Neural cell (in vitro differentiated cells): Measurements from ENCODE around the gene TTC32. TPM values are rescaled to one million over a fixed set of nuclear protein-coding genes. Genes with fewer than 3 reads are reported as not detected.

Source experiments
- H2AFZ ChIP-seq: fragments of 200-600, 300-800 bp; sonication (generic), shearing (Covaris generic); 2 replicates; pipeline ENCODE4 v1.6.0; 2014; ENCODE audit warnings: low read depth, mild to moderate bottlenecking, antibody characterized with exemption, low read length, moderate library complexity
- H3F3A ChIP-seq: fragments of 200-600 bp; shearing (Covaris generic); 2 replicates; pipeline ENCODE4 v1.6.1; 2016; ENCODE audit warnings: mild to moderate bottlenecking, moderate library complexity, mixed read lengths, antibody characterized with exemption, low read length; ENCODE audit not compliant: insufficient read depth, poor library complexity, severe bottlenecking
- H3K27ac ChIP-seq: fragments of 200-600, 300-800 bp; sonication (generic), shearing (Covaris generic); 2 replicates; pipeline ENCODE4 v1.5.1; 2014; ENCODE audit warnings: mild to moderate bottlenecking, low read length, moderate library complexity
- H3K27me3 ChIP-seq: fragments of 300-800, 200-600 bp; sonication (generic), shearing (Covaris generic); 2 replicates; pipeline ENCODE4 v1.6.0; 2014; ENCODE audit warnings: mild to moderate bottlenecking, low read depth, low read length, moderate library complexity; ENCODE audit not compliant: insufficient read depth
- H3K36me3 ChIP-seq: fragments of 300-800, 200-600 bp; sonication (generic), shearing (Covaris generic); 2 replicates; pipeline ENCODE4 v1.5.1; 2014; ENCODE audit warnings: mild to moderate bottlenecking, antibody characterized with exemption, low read length, moderate library complexity; ENCODE audit not compliant: insufficient read depth
- H3K4me2 ChIP-seq: fragments of 300-800, 200-600 bp; sonication (generic), shearing (Covaris generic); 2 replicates; pipeline ENCODE4 v1.6.0; 2014; ENCODE audit warnings: mild to moderate bottlenecking, low read length
- H3K4me3 ChIP-seq: fragments of 300-800, 200-600 bp; sonication (generic), shearing (Covaris generic); 2 replicates; pipeline ENCODE4 v1.5.1; 2014; ENCODE audit warnings: mild to moderate bottlenecking, low read length, moderate library complexity
- H3K79me2 ChIP-seq: fragments of 200-600 bp; shearing (Covaris generic); replicated peaks from 2 replicates; pipeline ENCODE4 v1.6.0; 2014; ENCODE audit warnings: mild to moderate bottlenecking, low read length, moderate library complexity; ENCODE audit not compliant: insufficient read depth
- H3K9ac ChIP-seq: fragments of 300-800, 200-600 bp; sonication (generic), shearing (Covaris generic); 2 replicates; pipeline ENCODE4 v1.6.1; 2016; ENCODE audit warnings: mild to moderate bottlenecking, low read length, mixed read lengths
- H3K9me2 ChIP-seq: fragments of 200-600 bp; shearing (Covaris generic); 2 replicates; pipeline ENCODE4 v1.6.1; 2016; ENCODE audit warnings: mild to moderate bottlenecking, low read length, mixed read lengths; ENCODE audit not compliant: insufficient read depth
- H3K9me3 ChIP-seq: fragments of 200-600, 300-800 bp; sonication (generic), shearing (Covaris generic); 2 replicates; pipeline ENCODE4 v1.6.1; 2016; ENCODE audit warnings: mild to moderate bottlenecking, mixed run types, low read length, moderate library complexity, mixed read lengths
- H4K20me1 ChIP-seq: fragments of 200-600 bp; shearing (Covaris generic); 2 replicates; pipeline ENCODE4 v1.6.1; 2016; ENCODE audit warnings: mild to moderate bottlenecking, mixed run types; ENCODE audit not compliant: insufficient read depth
- EP300 ChIP-seq: fragments of 450-650 bp; conservative IDR thresholded peaks from 2 replicates; pipeline ENCODE4 v1.6.1; 2014; ENCODE audit warnings: antibody characterized with exemption, mild to moderate bottlenecking, moderate library complexity; ENCODE audit not compliant: poor library complexity, severe bottlenecking
- EZH2 ChIP-seq: fragments of 200-600, 300-800 bp; shearing (Covaris generic), sonication (generic); IDR thresholded peaks from 2 replicates; pipeline ENCODE4 v1.6.1; 2014; ENCODE audit warnings: antibody characterized with exemption, low read length, borderline replicate concordance, mild to moderate bottlenecking; ENCODE audit not compliant: insufficient read depth, poor library complexity, severe bottlenecking
- MXI1 ChIP-seq: fragments of 450-650 bp; conservative IDR thresholded peaks from 2 replicates; pipeline ENCODE4 v1.6.1; 2014; ENCODE audit warnings: antibody characterized with exemption, mild to moderate bottlenecking; ENCODE audit not compliant: poor library complexity, severe bottlenecking
- POLR2AphosphoS5 ChIP-seq: IDR thresholded peaks from 2 replicates; pipeline ENCODE4 v1.6.1; 2012
- RAD21 ChIP-seq: fragments of 450-650 bp; conservative IDR thresholded peaks from 2 replicates; pipeline ENCODE4 v1.6.1; 2014; ENCODE audit warnings: antibody characterized with exemption, mild to moderate bottlenecking, moderate library complexity
- SMC3 ChIP-seq: fragments of 450-650 bp; conservative IDR thresholded peaks from 2 replicates; pipeline ENCODE4 v1.6.1; 2014; ENCODE audit warnings: antibody characterized with exemption, mild to moderate bottlenecking, moderate library complexity; ENCODE audit not compliant: poor library complexity
- TAF1 ChIP-seq: IDR thresholded peaks from 2 replicates; pipeline ENCODE4 v1.6.1; 2012; ENCODE audit warnings: low read depth
- polyA plus RNA-seq: library from polyadenylated mRNA; depleted of rRNA; stranded (reverse); fragments of >200 nt; gene quantifications from 2 replicates; pipeline ENCODE4 v1.2.3, GENCODE V29; 2014
- TF ChIP-seq, protein P1 (sequence below): IDR thresholded peaks from 2 replicates; pipeline ENCODE4 v1.6.1; 2012; ENCODE audit warnings: borderline replicate concordance
- TF ChIP-seq, protein P2 (sequence below): fragments of 450-650 bp; IDR thresholded peaks from 2 replicates; pipeline ENCODE4 v1.5.1; 2014; ENCODE audit warnings: antibody characterized with exemption, mild to moderate bottlenecking, moderate library complexity; ENCODE audit not compliant: poor library complexity, severe bottlenecking

Gene TTC32
- polyA plus RNA-seq, 1 donor from 2014 or later: 106 TPM

DNA sequence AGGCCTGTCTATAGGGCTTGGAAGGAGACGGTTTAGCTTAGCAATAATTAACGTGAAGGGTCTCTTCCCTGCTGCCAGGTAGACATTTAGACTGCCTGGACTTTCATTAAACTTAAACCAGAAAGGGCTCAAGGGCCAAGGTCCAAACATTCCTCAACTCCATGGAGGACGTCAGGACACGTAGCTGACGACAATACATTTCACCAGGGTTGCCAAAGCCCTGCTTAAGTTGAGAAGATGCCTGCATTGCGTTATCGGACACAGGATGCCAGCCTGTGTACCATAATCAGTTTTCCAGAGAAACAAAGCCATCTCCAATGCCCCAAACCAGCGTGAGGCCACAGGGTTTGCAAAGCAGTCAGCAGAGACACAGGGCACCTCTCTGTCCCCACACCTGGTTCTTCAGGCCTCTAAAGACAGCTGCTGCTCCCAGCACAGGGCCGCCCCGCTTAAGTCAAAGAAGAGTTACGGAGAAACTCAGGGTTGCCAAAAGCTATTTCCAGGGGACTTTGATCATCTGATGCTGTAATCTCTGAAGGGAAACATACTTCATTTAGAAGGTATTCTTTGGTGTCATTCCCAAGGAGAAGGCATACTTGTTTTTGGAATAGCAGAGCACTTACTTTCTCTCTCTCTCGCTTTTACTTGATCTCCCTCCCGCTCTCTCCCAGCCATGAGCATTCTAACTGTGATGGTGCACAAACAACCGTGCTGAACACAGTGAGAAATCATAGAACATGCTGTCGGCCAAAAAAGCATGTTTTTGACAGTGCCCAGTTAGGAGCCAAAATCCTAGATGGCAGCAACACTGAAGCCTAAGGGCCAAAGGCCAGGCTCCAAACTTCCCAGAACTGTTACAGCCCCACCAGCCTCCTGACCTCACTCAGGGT is 46.0 kb downstream of the TTC32 start:
- H3K9ac ChIP-seq: no peak overlapping the region
- H3K4me3 ChIP-seq: no peak overlapping the region
- H3K9me2 ChIP-seq: no peaks in the 10 kb centered on the region
- no peaks in the 10 kb centered on the region for H3K9me3 ChIP-seq
- no peaks in the 10 kb centered on the region for H3K36me3 ChIP-seq
- no peak overlapping the region for H2AFZ ChIP-seq
- no peaks in the 10 kb centered on the region for H3K79me2 ChIP-seq
- no peaks in the 10 kb centered on the region for H4K20me1 ChIP-seq
- H3F3A ChIP-seq: no peaks in the 10 kb centered on the region
- H3K4me2 ChIP-seq: no peak overlapping the region
- H3K27me3 ChIP-seq: no peaks in the 10 kb centered on the region
- no peak for TF ChIP-seq SMC3
- TF ChIP-seq, protein P1, sequence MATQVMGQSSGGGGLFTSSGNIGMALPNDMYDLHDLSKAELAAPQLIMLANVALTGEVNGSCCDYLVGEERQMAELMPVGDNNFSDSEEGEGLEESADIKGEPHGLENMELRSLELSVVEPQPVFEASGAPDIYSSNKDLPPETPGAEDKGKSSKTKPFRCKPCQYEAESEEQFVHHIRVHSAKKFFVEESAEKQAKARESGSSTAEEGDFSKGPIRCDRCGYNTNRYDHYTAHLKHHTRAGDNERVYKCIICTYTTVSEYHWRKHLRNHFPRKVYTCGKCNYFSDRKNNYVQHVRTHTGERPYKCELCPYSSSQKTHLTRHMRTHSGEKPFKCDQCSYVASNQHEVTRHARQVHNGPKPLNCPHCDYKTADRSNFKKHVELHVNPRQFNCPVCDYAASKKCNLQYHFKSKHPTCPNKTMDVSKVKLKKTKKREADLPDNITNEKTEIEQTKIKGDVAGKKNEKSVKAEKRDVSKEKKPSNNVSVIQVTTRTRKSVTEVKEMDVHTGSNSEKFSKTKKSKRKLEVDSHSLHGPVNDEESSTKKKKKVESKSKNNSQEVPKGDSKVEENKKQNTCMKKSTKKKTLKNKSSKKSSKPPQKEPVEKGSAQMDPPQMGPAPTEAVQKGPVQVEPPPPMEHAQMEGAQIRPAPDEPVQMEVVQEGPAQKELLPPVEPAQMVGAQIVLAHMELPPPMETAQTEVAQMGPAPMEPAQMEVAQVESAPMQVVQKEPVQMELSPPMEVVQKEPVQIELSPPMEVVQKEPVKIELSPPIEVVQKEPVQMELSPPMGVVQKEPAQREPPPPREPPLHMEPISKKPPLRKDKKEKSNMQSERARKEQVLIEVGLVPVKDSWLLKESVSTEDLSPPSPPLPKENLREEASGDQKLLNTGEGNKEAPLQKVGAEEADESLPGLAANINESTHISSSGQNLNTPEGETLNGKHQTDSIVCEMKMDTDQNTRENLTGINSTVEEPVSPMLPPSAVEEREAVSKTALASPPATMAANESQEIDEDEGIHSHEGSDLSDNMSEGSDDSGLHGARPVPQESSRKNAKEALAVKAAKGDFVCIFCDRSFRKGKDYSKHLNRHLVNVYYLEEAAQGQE: no peak
- no peak for TF ChIP-seq EP300
- TF ChIP-seq POLR2AphosphoS5: no peak
- TF ChIP-seq TAF1: no peak
- TF ChIP-seq EZH2: no peak
- no peak for TF ChIP-seq RAD21
- TF ChIP-seq, protein P2, sequence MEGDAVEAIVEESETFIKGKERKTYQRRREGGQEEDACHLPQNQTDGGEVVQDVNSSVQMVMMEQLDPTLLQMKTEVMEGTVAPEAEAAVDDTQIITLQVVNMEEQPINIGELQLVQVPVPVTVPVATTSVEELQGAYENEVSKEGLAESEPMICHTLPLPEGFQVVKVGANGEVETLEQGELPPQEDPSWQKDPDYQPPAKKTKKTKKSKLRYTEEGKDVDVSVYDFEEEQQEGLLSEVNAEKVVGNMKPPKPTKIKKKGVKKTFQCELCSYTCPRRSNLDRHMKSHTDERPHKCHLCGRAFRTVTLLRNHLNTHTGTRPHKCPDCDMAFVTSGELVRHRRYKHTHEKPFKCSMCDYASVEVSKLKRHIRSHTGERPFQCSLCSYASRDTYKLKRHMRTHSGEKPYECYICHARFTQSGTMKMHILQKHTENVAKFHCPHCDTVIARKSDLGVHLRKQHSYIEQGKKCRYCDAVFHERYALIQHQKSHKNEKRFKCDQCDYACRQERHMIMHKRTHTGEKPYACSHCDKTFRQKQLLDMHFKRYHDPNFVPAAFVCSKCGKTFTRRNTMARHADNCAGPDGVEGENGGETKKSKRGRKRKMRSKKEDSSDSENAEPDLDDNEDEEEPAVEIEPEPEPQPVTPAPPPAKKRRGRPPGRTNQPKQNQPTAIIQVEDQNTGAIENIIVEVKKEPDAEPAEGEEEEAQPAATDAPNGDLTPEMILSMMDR: no peak
- no peak for TF ChIP-seq MXI1
- no peak overlapping the region for H3K27ac ChIP-seq

DNA sequence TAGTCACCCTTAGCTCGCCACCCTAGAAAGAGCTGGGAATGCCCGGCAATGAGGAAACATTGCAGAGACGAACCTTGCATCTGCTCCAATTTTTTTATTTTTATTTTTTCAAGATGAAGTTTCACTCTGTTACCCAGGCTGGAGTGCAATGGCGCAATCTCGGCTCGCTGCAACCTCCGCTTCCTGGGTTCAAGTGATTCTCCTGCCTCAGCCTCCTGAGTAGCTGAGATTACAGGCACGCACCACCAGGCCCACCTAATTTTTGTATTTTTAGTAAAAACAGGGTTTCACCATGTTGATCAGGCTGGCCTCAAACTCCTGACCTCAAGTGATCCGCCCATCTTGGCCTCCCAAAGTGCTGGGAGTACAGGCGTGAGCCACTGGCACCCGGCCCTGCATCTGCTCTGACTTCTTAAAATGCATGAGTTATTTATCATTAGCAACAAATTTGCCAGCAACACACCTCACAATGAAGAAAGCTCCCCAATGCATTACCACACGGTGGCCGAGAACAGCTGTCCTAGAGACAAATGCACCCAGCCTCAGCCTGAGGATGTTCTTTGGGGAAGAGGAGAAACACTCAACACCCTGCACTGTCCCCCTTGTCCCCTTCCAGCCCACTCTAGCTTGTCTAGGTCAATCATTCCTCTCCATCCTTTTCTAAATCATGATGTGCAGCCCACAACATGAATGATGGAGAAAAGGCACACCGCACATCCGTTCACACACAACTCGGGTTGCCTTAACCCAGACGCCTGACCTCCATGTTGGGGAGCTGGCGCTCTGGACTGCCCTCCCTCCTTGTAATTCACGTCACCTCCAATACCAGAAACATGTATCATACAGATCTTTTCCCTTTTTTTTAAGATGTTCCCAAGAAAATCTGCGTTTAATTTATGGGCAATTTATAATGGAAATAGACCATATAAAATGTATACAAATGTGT is 46.9 kb downstream of the TTC32 start:
- no peaks in the 10 kb centered on the region for H3K79me2 ChIP-seq
- H2AFZ ChIP-seq: no peak overlapping the region
- H3K4me2 ChIP-seq: no peak overlapping the region
- no peaks in the 10 kb centered on the region for H3K36me3 ChIP-seq
- no peaks in the 10 kb centered on the region for H3K27me3 ChIP-seq
- H4K20me1 ChIP-seq: no peaks in the 10 kb centered on the region
- H3K9me3 ChIP-seq: no peaks in the 10 kb centered on the region
- no peaks in the 10 kb centered on the region for H3F3A ChIP-seq
- no peaks in the 10 kb centered on the region for H3K9me2 ChIP-seq
- no peak overlapping the region for H3K9ac ChIP-seq
- no peak overlapping the region for H3K4me3 ChIP-seq
- no peak for TF ChIP-seq TAF1
- TF ChIP-seq POLR2AphosphoS5: no peak
- TF ChIP-seq RAD21: no peak
- no peak overlapping the region for H3K27ac ChIP-seq
